Body of pancreas (tissue), 4 donors: Measurements from ENCODE around the gene VPS37B. TPM values are rescaled to one million over a fixed set of nuclear protein-coding genes. Genes with fewer than 3 reads are reported as not detected.

Experiments
- ATAC-seq: fragments of 150-250 bp; one replicate; pipeline ENCODE4 v1.9.1; 2016
- DNase-seq, 4 donors: peaks; one replicate each; pipeline ENCODE4 v3.0.0-alpha.2; 2019
- H3K27ac ChIP-seq, 4 donors: fragments of 200-600 bp; sonication (generic); 1 replicate in 3 of 4; 2 replicates in 1 of 4; pipeline versions ENCODE4 v1.5.1 to v1.6.1; 2016 to 2019; ENCODE audit warnings: mild to moderate bottlenecking in 1 of 4, mixed read lengths in 1 of 4, moderate library complexity in 1 of 4
- H3K27me3 ChIP-seq, 2 donors: fragments of 200-600 bp; sonication (generic); one replicate each; pipeline ENCODE4 v1.6.0; 2016; ENCODE audit warnings: mild to moderate bottlenecking in 1 of 2
- H3K36me3 ChIP-seq, 2 donors: fragments of 200-600 bp; sonication (generic); replicated peaks in 1 of 2; 2 replicates each; pipeline ENCODE4 v1.5.1; 2016; ENCODE audit warnings: low read depth in 2 of 2; ENCODE audit not compliant: insufficient read depth in 1 of 2
- H3K4me1 ChIP-seq: fragments of 200-600 bp; sonication (generic); one replicate; pipeline ENCODE4 v1.6.0; 2016
- H3K4me3 ChIP-seq, 2 donors: fragments of 200-600 bp; sonication (generic); 1 replicate in 1 of 2; 2 replicates in 1 of 2; pipeline ENCODE4 v1.5.1; 2016 to 2019
- H3K9me3 ChIP-seq, 3 donors: fragments of 200-600 bp; sonication (generic); 1 replicate in 2 of 3; 2 replicates in 1 of 3; pipeline ENCODE4 v1.5.1; 2016
- CTCF ChIP-seq, 7 experiments: fragments of 450-650 bp in 4 of 7; fragments of 200-600 bp in 3 of 7; sonication (generic) in 3 of 7; IDR thresholded peaks; one replicate each; pipeline ENCODE4 v1.5.1; 2016 to 2019; ENCODE audit warnings: antibody characterized with exemption in 7 of 7
- POLR2A ChIP-seq, 3 donors: fragments of 450-650 bp; IDR thresholded peaks; one replicate each; pipeline ENCODE4 v1.6.1; 2016; ENCODE audit warnings: antibody characterized with exemption in 3 of 3, mild to moderate bottlenecking in 2 of 3
- WGBS, 2 donors: methylation state at CpG; one replicate each; pipeline ENCODE4 v1.1.5; 2017; 5-methylcytosine and 5-hydroxymethylcytosine counted together
- intact Hi-C: fragments of 100-400 bp; cut with DNase I; formaldehyde crosslinking; loops from one replicate; pipeline ENCODE4 v1.15.1; 2023
- total RNA-seq, 2 donors: library from RNA; depleted of rRNA; stranded (reverse); fragments of >200 nt; gene quantifications; one replicate each; pipeline ENCODE4 v1.1.0, GENCODE V29; 2016

VPS37B gene
- total RNA-seq, 2 donors from 2014 or later: 18.7 to 46.8 TPM

DNA sequence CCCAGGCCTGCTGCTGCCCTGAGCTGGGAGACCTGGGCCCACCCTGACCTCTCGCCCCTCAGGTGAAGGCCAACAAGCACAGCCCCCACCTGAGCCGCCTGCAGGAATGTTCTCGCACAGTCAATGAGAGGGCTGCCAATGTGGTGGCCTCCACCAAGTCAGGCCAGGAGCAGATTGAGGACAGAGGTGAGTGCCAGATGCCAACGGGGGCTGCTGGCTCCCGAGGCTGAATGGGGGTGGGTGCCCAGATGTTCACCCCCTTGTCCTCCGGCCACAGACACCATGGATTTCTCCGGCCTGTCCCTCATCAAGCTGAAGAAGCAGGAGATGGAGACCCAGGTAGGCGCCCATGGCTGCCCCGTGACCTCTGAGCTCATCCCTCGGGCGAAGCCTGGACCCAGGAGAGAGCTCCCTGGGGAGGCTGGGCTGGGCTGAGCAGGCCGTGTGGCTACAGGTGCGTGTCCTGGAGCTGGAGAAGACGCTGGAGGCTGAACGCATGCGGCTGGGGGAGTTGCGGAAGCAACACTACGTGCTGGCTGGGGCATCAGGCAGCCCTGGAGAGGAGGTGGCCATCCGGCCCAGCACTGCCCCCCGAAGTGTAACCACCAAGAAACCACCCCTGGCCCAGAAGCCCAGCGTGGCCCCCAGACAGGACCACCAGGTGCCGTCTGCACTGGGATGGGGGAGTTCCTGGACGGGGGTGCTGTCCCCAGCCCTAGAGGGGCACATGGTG is 34.9 kb downstream of the VPS37B start:
- H3K4me1 ChIP-seq: peaks cover 61% of the 10 kb centered on the region
- peak in 1 of 4 donors; percentile 11 for DNase-seq
- H3K27ac ChIP-seq: peak overlapping the region; percentile 71 to 78 (median 74)
- no peaks in the 10 kb centered on the region for H3K27me3 ChIP-seq
- TF ChIP-seq CTCF (IDR thresholded peaks at IDR 0.05): no peak
- no peak for TF ChIP-seq POLR2A (IDR thresholded peaks at IDR 0.05)
- intact Hi-C loops: no loop called here
- H3K9me3 ChIP-seq: no peaks in the 10 kb centered on the region
- ATAC-seq: no peak
- peaks cover 4 to 11% of the 10 kb centered on the region in 2 donors for H3K36me3 ChIP-seq
- no peak overlapping the region for H3K4me3 ChIP-seq
- 65 to 76% methylated on average over 10 to 22 of the region's 23 CpGs for WGBS, 2 donors

- Histone ChIP-seq H3K27me3 (no peaks in the 10 kb centered on the region), H3K36me3 (peaks cover 7 to 18% of the 10 kb centered on the region in 2 donors), H3K9me3 (no peaks in the 10 kb centered on the region), H3K27ac (peak overlapping the region; percentile 71 to 78 (median 74)), H3K4me3 (no peak overlapping the region), H3K4me1 (peaks cover 53% of the 10 kb centered on the region)
- intact Hi-C loops: no loop called here
- peak; percentile 87 to 91 (median 90) for DNase-seq
- 18 to 32% methylated on average over 12 to 17 of the region's 28 CpGs for WGBS, 2 donors
- peak; percentile 93 to 96 (median 94) for TF ChIP-seq CTCF (IDR thresholded peaks at IDR 0.05)
- no peak for TF ChIP-seq POLR2A (IDR thresholded peaks at IDR 0.05)
- peak; percentile 78 for ATAC-seq
Measured at GRCh38 chr12:122860040-122860853, 35.7 kb downstream of the VPS37B start.

- Histone ChIP-seq H3K27me3 (no peaks in the 10 kb centered on the region), H3K9me3 (no peaks in the 10 kb centered on the region), H3K4me1 (peaks cover 45% of the 10 kb centered on the region), H3K27ac (peak overlapping the region in 3 of 4 donors; percentile 71 to 78 (median 73)), H3K36me3 (peaks cover 7 to 20% of the 10 kb centered on the region in 2 donors), H3K4me3 (no peak overlapping the region)
- DNase-seq: no peak
- peak; percentile 1 for ATAC-seq
- intact Hi-C loops: loop anchor here (5.0 kb wide), 1 partner anchor 88 kb away; no protein-coding TSS in a partner anchor
- 76 to 87% methylated on average over 20 to 25 of the region's 26 CpGs for WGBS, 2 donors
- TF ChIP-seq CTCF (IDR thresholded peaks at IDR 0.05) (no peak), POLR2A (IDR thresholded peaks at IDR 0.05) (no peak)
Measured at GRCh38 chr12:122859303-122860039, 36.5 kb downstream of the VPS37B start.

- H3K4me1 ChIP-seq: peaks cover 42% of the 10 kb centered on the region
- no peaks in the 10 kb centered on the region for H3K27me3 ChIP-seq
- 88 to 89% methylated on average over 15 to 20 of the region's 22 CpGs for WGBS, 2 donors
- H3K9me3 ChIP-seq: no peaks in the 10 kb centered on the region
- intact Hi-C loops: loop anchor here (5.0 kb wide), 1 partner anchor 89 kb away; no protein-coding TSS in a partner anchor
- no peak overlapping the region for H3K4me3 ChIP-seq
- TF ChIP-seq CTCF (IDR thresholded peaks at IDR 0.05) (no peak), POLR2A (IDR thresholded peaks at IDR 0.05) (no peak)
- peaks cover 7 to 25% of the 10 kb centered on the region in 2 donors for H3K36me3 ChIP-seq
- ATAC-seq (no peak), DNase-seq (no peak)
- H3K27ac ChIP-seq: no peak overlapping the region
Measured at GRCh38 chr12:122858591-122859302, 37.2 kb downstream of the VPS37B start.
